Activated CD4-positive, alpha-beta T cell treated with anti-CD3 and anti-CD28 coated beads, Interleukin-2, amount 50 U/mL, for 1 hour (primary cell): Measurements from ENCODE around the gene SLC5A11.
"Not testable (repeated sequence)": the region's sequence is repeated elsewhere in the genome, so short reads cannot be mapped to it uniquely, and the experiment has no call there.

ENCODE experiments used
- DNase-seq: peaks from one replicate; pipeline ENCODE4 v3.0.0-alpha.2; 2020

Gene SLC5A11

GRCh38 chr16:24863582-24864437 lies 18.0 kb downstream of the SLC5A11 start:
- no peak for DNase-seq

- DNase-seq, result no peak
Measured at GRCh38 chr16:24869033-24869432, 23.3 kb downstream of the SLC5A11 start.

GRCh38 chr16:24871891-24872290 lies 26.1 kb downstream of the SLC5A11 start:
- no peak for DNase-seq

DNA sequence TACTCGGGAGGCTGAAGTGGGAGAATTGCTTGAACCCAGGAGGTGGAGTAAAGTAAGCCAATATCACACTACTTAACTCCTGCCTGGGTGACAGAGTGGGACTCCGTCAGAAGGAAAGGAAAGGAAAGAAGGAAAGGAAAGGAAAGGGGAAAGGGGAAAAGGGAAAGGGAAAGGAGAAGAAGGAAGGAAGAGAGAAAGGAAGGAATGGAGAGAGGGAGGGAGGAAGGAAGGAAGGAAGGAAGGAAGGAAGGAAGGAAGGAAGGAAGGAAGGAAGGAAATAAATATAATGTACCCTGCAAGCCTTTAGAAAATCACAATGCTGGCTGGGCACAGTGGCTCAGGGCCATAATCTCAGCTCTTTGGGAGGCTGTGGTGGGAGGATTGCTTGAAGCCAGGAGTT lies 27.3 kb downstream of the SLC5A11 start:
- DNase-seq, result no peak

DNA sequence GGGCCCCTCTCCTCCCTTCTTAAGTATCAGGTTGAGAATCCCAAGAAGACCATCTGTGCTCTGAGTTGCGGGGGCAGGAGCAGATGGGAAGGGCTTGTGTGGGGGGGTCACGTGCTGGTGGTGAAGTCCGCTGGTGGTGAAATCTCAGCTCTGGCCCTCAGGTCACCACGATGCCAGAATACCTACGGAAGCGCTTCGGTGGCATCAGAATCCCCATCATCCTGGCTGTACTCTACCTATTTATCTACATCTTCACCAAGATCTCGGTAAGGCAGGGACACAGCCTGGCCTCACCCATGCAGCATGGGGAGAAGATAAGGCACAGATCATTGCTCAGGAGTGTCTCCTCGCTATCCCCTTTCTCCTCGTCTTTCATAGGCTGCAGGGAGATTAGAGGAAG lies 29.7 kb downstream of the SLC5A11 start:
- no peak for DNase-seq

DNA sequence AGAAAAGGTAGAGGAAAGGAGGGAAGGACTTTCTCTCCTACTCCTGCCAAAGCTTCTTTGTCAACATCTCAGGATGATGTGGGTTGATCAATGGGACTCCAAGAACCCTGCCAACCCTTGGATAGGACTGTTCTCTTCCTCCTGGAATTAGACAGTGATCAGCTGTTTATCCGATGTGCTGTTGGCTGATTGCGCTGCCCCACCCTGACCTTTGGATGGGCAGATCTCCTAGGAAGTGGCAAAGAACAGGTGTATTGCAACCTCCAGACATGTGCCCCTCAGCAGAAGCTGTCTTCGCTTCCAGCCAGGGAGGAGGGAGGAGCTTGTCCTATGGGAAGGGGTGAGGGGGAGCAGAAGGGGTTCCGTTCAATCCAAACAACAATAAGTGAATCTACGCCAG lies 30.5 kb downstream of the SLC5A11 start:
- no peak for DNase-seq

- no peak for DNase-seq
Measured at GRCh38 chr16:24879684-24880083, 33.9 kb downstream of the SLC5A11 start.

DNA sequence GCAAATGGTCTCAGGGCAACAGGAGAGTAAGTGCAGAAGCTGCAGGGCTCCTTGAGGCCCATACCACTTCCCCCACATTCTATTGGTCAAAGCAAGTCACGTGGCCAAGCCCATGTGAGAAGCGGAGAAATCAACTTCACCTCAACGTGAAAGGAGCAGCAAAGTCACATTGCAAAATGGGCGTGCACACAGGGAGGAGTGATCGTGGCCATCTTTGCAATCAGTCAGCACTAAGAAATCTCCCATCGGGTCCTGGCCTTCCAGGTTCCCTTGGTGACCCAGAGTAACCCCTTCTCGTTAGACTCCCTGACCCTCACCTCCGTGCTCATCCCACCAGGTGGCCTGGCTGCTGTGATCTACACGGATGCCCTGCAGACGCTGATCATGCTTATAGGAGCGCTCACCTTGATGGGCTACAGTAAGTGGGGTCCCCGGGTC lies 38.0 kb downstream of the SLC5A11 start:
- DNase-seq, result no peak

GRCh38 chr16:24887472-24887871 lies 41.7 kb downstream of the SLC5A11 start:
- DNase-seq, result no peak

DNA sequence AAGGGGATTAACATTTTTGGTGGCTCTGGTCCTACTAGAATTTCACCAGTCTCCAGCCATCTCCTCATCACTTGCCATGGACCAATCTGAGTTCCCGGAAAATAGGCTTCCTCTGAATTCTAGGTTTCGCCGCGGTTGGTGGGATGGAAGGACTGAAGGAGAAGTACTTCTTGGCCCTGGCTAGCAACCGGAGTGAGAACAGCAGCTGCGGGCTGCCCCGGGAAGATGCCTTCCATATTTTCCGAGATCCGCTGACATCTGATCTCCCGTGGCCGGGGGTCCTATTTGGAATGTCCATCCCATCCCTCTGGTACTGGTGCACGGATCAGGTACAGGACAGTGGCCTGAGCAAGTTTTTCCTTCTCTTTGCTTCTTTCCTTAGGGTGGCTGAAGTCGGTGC lies 45.0 kb downstream of the SLC5A11 start:
- no peak for DNase-seq

GRCh38 chr16:24896439-24896838 lies 50.7 kb downstream of the SLC5A11 start:
- DNase-seq, result no peak

DNA sequence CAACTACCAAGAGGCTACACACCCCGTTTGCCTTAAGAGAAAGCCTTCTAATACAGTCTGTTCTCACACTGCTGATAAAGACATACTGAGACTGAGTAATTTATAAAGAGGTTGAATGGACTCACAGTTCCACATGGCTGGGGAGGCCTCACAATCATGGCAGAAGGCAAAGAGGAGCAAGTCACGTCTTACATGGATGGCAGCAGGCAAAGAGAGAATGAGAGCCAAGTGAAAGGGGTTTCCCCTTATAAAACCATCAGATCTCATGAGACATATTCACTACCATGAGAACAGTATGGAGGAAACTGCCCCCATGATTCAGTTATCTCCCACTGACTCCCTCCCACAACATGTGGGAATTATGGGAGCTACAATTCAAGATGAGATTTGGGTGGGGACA lies 51.8 kb downstream of the SLC5A11 start:
- not testable (repeated sequence) for DNase-seq

- DNase-seq, result no peak
Measured at GRCh38 chr16:24900230-24900629, 54.5 kb downstream of the SLC5A11 start.

GRCh38 chr16:24906199-24906808 lies 60.5 kb downstream of the SLC5A11 start:
- no peak for DNase-seq

- no peak for DNase-seq
Measured at GRCh38 chr16:24906901-24907300, 61.1 kb downstream of the SLC5A11 start.

DNA sequence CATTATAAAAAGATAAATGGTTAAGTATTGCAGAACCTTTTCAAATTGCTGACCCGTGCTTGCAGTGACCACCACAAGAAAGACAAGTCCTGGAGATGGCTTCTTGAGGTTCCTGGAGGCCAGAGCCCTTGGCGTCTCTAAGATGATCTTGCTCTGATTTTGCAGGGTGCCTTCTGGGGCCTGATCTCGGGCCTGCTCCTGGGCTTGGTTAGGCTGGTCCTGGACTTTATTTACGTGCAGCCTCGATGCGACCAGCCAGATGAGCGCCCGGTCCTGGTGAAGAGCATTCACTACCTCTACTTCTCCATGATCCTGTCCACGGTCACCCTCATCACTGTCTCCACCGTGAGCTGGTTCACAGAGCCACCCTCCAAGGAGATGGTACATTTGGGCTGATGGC lies 63.0 kb downstream of the SLC5A11 start:
- DNase-seq, result no peak

DNA sequence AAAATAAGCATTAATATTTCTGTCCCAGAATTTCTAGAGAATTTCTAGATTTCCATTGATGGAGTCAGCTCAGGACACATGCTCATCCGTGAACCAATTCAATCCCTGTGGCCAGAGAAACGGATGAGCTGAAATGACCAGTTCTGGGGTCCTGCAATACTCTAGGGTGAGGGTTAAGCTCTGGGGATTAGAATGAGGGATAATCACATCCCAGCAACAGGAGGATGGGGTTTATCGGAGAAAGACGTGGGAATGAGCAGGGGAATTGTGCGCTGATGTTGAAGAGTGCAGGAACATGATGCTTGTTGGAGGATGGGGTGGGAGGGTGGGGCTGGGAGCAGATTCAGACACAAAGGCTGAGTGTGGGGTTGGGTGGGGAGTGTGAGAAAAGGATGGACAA lies 64.1 kb downstream of the SLC5A11 start:
- DNase-seq, result no peak

DNA sequence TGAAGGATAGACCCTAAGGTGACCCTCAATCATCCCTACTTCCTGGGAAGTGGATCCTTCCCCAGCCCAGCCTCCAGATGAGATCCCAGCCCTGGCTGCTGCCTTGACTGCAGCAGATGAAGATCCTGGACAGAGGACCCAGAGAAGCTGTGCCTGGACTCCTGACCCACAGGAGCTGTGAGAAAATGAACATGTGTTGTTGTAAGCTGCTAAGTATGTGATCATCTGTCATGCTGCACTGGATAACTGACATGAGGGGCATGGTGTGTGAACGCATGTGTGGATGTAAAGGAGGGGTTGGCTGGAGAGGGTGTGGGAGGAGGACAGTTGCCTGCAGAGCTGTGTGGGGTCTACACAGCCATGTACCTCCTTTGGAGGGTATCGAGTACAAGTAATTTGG lies 69.3 kb downstream of the SLC5A11 start:
- DNase-seq, result no peak

DNA sequence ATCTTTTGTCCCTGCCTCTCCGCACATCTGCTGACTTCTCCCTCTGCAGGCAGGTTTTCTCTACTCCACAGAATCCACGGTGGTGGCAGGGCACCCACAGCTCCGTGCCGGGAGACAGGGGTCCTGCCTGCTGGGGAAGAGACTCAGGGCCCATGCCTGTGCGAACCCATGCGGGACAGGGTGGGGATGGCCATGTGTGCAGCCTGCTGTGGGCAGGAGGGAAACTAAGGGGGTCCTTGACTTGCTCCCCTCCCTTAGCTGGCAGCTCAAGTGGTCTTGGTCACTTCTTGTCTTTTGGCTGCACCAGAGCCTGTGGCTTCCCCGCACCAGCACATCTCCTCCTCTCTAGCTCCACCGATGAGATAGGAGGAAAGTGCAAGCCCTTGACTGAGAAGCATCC lies 69.8 kb downstream of the SLC5A11 start:
- DNase-seq, result no peak

DNA sequence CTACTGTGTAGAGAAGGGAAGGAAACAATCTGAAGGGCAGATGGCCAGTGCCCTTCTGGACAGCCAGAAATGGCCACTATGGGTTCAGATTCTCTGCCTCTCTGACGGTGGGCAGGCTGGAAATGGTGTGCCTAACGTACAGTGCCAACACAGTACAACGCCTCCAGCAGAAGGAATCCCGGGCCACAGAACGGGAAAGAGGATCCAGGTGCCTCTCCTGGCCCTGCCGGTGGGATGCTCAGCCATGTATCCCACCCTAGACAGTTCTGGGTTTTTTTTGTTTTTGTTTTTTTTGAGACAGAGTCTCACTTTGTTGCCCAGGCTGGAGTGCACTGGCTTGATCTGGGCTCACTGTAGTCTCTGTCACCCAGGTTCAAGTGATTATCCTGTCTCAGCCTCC lies 71.5 kb downstream of the SLC5A11 start:
- DNase-seq, result no peak

- DNase-seq, result no peak
Measured at GRCh38 chr16:24917891-24918290, 72.1 kb downstream of the SLC5A11 start.

GRCh38 chr16:24918641-24919040 lies 72.9 kb downstream of the SLC5A11 start:
- DNase-seq, result no peak

- DNase-seq, result no peak
Measured at GRCh38 chr16:24919536-24919935, 73.8 kb downstream of the SLC5A11 start.

- no peak for DNase-seq
Measured at GRCh38 chr16:24920568-24920967, 74.8 kb downstream of the SLC5A11 start.

GRCh38 chr16:24921229-24921628 lies 75.5 kb downstream of the SLC5A11 start:
- DNase-seq, result no peak
